Measurements from ENCODE around the gene NUB1.

Gene NUB1

GRCh38 chr7:151340794-151341356, 737 bp upstream of the NUB1 start:
- DNase-seq (ENCODE audit: low read depth), result no peak
- H3K4me3 ChIP-seq (ENCODE audit: low read depth, low read length), result peak overlapping the region; percentile 54

GRCh38 chr7:151342102-151342646, 562 bp downstream of the NUB1 start:
- peak overlapping the region; percentile 54 for H3K4me3 ChIP-seq (ENCODE audit: low read depth, low read length)
- DNase-seq (ENCODE audit: low read depth), result no peak

- DNase-seq (ENCODE audit: low read depth), result no peak
Observed at GRCh38 chr7:151342811-151343210, 1.2 kb downstream of the NUB1 start.

GRCh38 chr7:151343516-151343915, 1.9 kb downstream of the NUB1 start:
- DNase-seq (ENCODE audit: low read depth), result no peak
- no peak overlapping the region for H3K4me3 ChIP-seq (ENCODE audit: low read depth, low read length)

More at GRCh38 chr7:151342811-151343210, 1.2 kb downstream of the NUB1 start:
- peak overlapping the region; percentile 54 for H3K4me3 ChIP-seq (ENCODE audit: low read depth, low read length)

GRCh38 chr7:151345576-151346469, 4.2 kb downstream of the NUB1 start:
- H3K4me3 ChIP-seq (ENCODE audit: low read depth, low read length), result no peak overlapping the region
- no peak for DNase-seq (ENCODE audit: low read depth)

- no peak overlapping the region for H3K4me3 ChIP-seq (ENCODE audit: low read depth, low read length)
Observed at GRCh38 chr7:151346470-151346769, 4.8 kb downstream of the NUB1 start.

GRCh38 chr7:151347200-151347599, 5.6 kb downstream of the NUB1 start:
- no peak overlapping the region for H3K4me3 ChIP-seq (ENCODE audit: low read depth, low read length)
- no peak for DNase-seq (ENCODE audit: low read depth)

More at GRCh38 chr7:151346470-151346769, 4.8 kb downstream of the NUB1 start:
- DNase-seq (ENCODE audit: low read depth), result no peak

- no peak for DNase-seq (ENCODE audit: low read depth)
- no peak overlapping the region for H3K4me3 ChIP-seq (ENCODE audit: low read depth, low read length)
Observed at GRCh38 chr7:151348970-151349369, 7.4 kb downstream of the NUB1 start.

- no peak overlapping the region for H3K4me3 ChIP-seq (ENCODE audit: low read depth, low read length)
- no peak for DNase-seq (ENCODE audit: low read depth)
Observed at GRCh38 chr7:151349507-151349853, 7.9 kb downstream of the NUB1 start.

- no peak overlapping the region for H3K4me3 ChIP-seq (ENCODE audit: low read depth, low read length)
- DNase-seq (ENCODE audit: low read depth), result no peak
Observed at GRCh38 chr7:151351027-151351426, 9.4 kb downstream of the NUB1 start.

GRCh38 chr7:151351967-151352366, 10.4 kb downstream of the NUB1 start:
- no peak for DNase-seq (ENCODE audit: low read depth)
- no peak overlapping the region for H3K4me3 ChIP-seq (ENCODE audit: low read depth, low read length)

GRCh38 chr7:151352512-151352911, 10.9 kb downstream of the NUB1 start:
- H3K4me3 ChIP-seq (ENCODE audit: low read depth, low read length), result no peak overlapping the region
- no peak for DNase-seq (ENCODE audit: low read depth)

GRCh38 chr7:151361193-151361959, 19.8 kb downstream of the NUB1 start:
- H3K4me3 ChIP-seq (ENCODE audit: low read depth, low read length), result no peak overlapping the region
- no peak for DNase-seq (ENCODE audit: low read depth)

- DNase-seq (ENCODE audit: low read depth), result no peak
- no peak overlapping the region for H3K4me3 ChIP-seq (ENCODE audit: low read depth, low read length)
Observed at GRCh38 chr7:151363182-151363581, 21.6 kb downstream of the NUB1 start.

- DNase-seq (ENCODE audit: low read depth), result no peak
- H3K4me3 ChIP-seq (ENCODE audit: low read depth, low read length), result no peak overlapping the region
Observed at GRCh38 chr7:151366166-151366879, 24.7 kb downstream of the NUB1 start.

GRCh38 chr7:151366880-151367222, 25.2 kb downstream of the NUB1 start:
- no peak overlapping the region for H3K4me3 ChIP-seq (ENCODE audit: low read depth, low read length)
- peak; percentile 14 for DNase-seq (ENCODE audit: low read depth)

GRCh38 chr7:151367284-151367683, 25.7 kb downstream of the NUB1 start:
- peak; percentile 4 for DNase-seq (ENCODE audit: low read depth)
- H3K4me3 ChIP-seq (ENCODE audit: low read depth, low read length), result no peak overlapping the region

GRCh38 chr7:151368136-151368571, 26.5 kb downstream of the NUB1 start:
- peak; percentile 12 for DNase-seq (ENCODE audit: low read depth)
- H3K4me3 ChIP-seq (ENCODE audit: low read depth, low read length), result no peak overlapping the region

GRCh38 chr7:151371266-151371665, 29.7 kb downstream of the NUB1 start:
- DNase-seq (ENCODE audit: low read depth), result no peak
- no peak overlapping the region for H3K4me3 ChIP-seq (ENCODE audit: low read depth, low read length)

Data from skeletal muscle cell (primary cell).